Measurements from ENCODE around the gene NAV2.

The NAV2 gene

DNA sequence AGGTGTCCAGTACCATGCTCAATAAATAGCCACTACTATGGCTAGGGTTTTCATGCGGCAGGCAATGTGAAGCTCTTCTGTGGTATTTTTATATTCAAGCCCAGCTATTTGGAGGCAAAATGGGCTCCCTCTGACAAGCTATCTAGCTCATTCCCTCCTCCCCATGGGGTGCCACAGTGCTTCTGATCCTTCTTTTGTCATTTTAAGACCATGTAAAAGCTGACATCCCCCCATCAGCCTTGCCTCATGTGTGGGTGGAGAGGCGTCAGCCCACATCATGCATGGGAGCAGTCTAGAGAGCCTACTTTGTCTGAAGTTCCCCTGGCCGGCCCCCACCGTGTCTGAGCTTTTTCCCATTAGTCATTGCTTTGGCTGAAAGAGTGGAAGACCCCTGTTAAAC is 59.8 kb downstream of the NAV2 start:
- H2AFZ ChIP-seq (ENCODE audit: insufficient read depth, low read length, poor library complexity): no peak overlapping the region
- H3K27ac ChIP-seq (ENCODE audit: low read depth, low read length): no peak overlapping the region
- H3K18ac ChIP-seq (ENCODE audit: low read length): no peak overlapping the region
- no peak overlapping the region for H4K8ac ChIP-seq (ENCODE audit: low read depth, low read length)
- no peak for DNase-seq
- H3K27me3 ChIP-seq (ENCODE audit: insufficient read depth, low read length): no peaks in the 10 kb centered on the region
- no peak overlapping the region for H4K91ac ChIP-seq (ENCODE audit: low read depth, low read length)
- H3K4me2 ChIP-seq (ENCODE audit: low read length): no peak overlapping the region
- peaks cover 8% of the 10 kb centered on the region for H3K79me1 ChIP-seq (ENCODE audit: low read length)
- no peak overlapping the region for H3K9ac ChIP-seq (ENCODE audit: low read length)
- no peak overlapping the region for H2BK120ac ChIP-seq (ENCODE audit: insufficient read depth, low read length, poor library complexity)
- no peak overlapping the region for H2BK12ac ChIP-seq (ENCODE audit: low read length)
- H2BK5ac ChIP-seq (ENCODE audit: low read depth, low read length, poor library complexity): no peak overlapping the region
- no peaks in the 10 kb centered on the region for H3K79me2 ChIP-seq (ENCODE audit: control insufficient read depth, insufficient read depth, low read length, poor library complexity)
- H3K4me1 ChIP-seq (ENCODE audit: control insufficient read depth in 1 of 2, insufficient read depth in 2 of 2, low read length in 2 of 2): peaks cover 11 to 19% of the 10 kb centered on the region in 2 experiments
- no CpG with 5 or more reads among the region's 4 CpGs for WGBS (ENCODE audit: extremely low coverage, insufficient coverage, insufficient read length)
- H3K14ac ChIP-seq (ENCODE audit: low read length): no peak overlapping the region
- H3K23ac ChIP-seq (ENCODE audit: low read length): peak overlapping the region; percentile 64
- no peak overlapping the region for H2AK5ac ChIP-seq (ENCODE audit: low read length)
- no peak overlapping the region for H3K4ac ChIP-seq (ENCODE audit: low read depth, low read length)
- no peak overlapping the region for H3K4me3 ChIP-seq (ENCODE audit: low read depth, low read length)
- H3K9me3 ChIP-seq (ENCODE audit: insufficient read depth, low read depth, low read length): peaks cover 2% of the 10 kb centered on the region
- H4K12ac ChIP-seq (ENCODE audit: low read depth, low read length): no peak overlapping the region
- no peaks in the 10 kb centered on the region for H3K36me3 ChIP-seq (ENCODE audit: control insufficient read depth in 1 of 2, insufficient read depth in 2 of 2, low read length in 2 of 2)

DNA sequence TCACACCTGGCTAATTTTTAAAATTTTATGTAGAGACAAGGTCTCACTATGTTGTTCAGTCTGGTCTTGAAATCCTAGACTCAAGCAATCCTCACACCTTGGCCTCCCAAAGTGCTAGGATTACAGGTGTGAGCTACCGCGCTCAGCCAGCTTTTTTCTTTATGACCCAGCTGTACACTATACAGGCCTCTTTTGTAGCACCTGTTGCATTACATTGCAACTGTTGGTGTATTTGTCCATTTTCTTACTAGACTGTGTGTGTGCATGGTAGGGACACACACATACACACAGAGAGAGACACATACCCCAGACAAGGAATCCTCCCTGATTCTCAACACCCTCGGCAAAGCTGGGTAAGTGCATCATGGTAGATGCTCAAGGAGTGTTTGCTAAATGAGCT is 61.7 kb downstream of the NAV2 start:
- no peak overlapping the region for H4K91ac ChIP-seq (ENCODE audit: low read depth, low read length)
- H2AK5ac ChIP-seq (ENCODE audit: low read length): no peak overlapping the region
- no peaks in the 10 kb centered on the region for H3K27me3 ChIP-seq (ENCODE audit: insufficient read depth, low read length)
- DNase-seq: no peak
- no peak overlapping the region for H4K8ac ChIP-seq (ENCODE audit: low read depth, low read length)
- no CpG with 5 or more reads among the region's 3 CpGs for WGBS (ENCODE audit: extremely low coverage, insufficient coverage, insufficient read length)
- no peak overlapping the region for H3K4me3 ChIP-seq (ENCODE audit: low read depth, low read length)
- H3K4ac ChIP-seq (ENCODE audit: low read depth, low read length): no peak overlapping the region
- no peak overlapping the region for H4K12ac ChIP-seq (ENCODE audit: low read depth, low read length)
- no peak overlapping the region for H3K23ac ChIP-seq (ENCODE audit: low read length)
- no peak overlapping the region for H2BK5ac ChIP-seq (ENCODE audit: low read depth, low read length, poor library complexity)
- H3K9ac ChIP-seq (ENCODE audit: low read length): no peak overlapping the region
- H3K18ac ChIP-seq (ENCODE audit: low read length): no peak overlapping the region
- H3K79me2 ChIP-seq (ENCODE audit: control insufficient read depth, insufficient read depth, low read length, poor library complexity): no peaks in the 10 kb centered on the region
- no peaks in the 10 kb centered on the region for H3K36me3 ChIP-seq (ENCODE audit: control insufficient read depth in 1 of 2, insufficient read depth in 2 of 2, low read length in 2 of 2)
- no peak overlapping the region for H2BK12ac ChIP-seq (ENCODE audit: low read length)
- H2BK120ac ChIP-seq (ENCODE audit: insufficient read depth, low read length, poor library complexity): no peak overlapping the region
- no peak overlapping the region for H2AFZ ChIP-seq (ENCODE audit: insufficient read depth, low read length, poor library complexity)
- H3K14ac ChIP-seq (ENCODE audit: low read length): no peak overlapping the region
- no peak overlapping the region for H3K4me2 ChIP-seq (ENCODE audit: low read length)
- H3K79me1 ChIP-seq (ENCODE audit: low read length): peaks cover 6% of the 10 kb centered on the region
- peaks cover 2% of the 10 kb centered on the region for H3K9me3 ChIP-seq (ENCODE audit: insufficient read depth, low read depth, low read length)
- H3K27ac ChIP-seq (ENCODE audit: low read depth, low read length): no peak overlapping the region
- H3K4me1 ChIP-seq (ENCODE audit: control insufficient read depth in 1 of 2, insufficient read depth in 2 of 2, low read length in 2 of 2): peaks cover 8 to 19% of the 10 kb centered on the region in 2 experiments

DNA sequence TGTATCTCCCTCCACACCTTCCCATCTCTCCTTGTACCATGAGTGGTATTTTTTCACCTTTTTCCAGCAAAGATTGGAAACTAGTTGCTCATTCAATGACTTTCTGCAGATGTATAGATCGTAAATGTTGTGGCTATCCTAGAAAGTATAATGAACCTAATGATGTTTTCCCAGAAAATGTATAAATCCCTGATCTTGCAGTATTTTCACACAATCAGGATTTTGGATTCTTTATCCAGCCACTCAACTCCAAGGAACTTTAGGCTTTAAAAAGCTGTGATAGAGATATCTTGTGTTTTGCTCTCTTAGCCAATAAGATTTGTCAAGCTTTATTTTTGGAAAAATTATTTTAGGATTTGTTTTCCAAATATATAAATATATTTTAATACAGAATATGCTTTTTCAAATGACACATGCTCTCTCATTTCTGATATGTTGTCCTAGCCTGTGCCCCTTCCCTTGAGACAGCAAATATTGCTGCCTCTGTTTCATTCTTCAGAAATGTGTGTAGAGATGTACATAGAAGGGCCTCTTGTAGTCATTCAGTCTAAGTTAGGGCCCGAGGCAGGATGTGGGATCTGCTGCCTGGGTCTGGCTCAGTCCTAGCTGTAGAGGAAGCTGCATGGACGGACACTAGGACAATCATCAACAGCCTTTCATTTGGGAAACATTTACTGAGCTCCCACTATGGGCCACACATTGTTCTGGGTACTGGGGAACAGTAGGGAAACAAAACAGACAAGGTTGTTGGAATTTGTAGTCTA is 62.4 kb downstream of the NAV2 start:
- no CpG with 5 or more reads among the region's 3 CpGs for WGBS (ENCODE audit: extremely low coverage, insufficient coverage, insufficient read length)
- Histone ChIP-seq H3K36me3 (ENCODE audit: control insufficient read depth in 1 of 2, insufficient read depth in 2 of 2, low read length in 2 of 2) (no peaks in the 10 kb centered on the region), H3K9me3 (ENCODE audit: insufficient read depth, low read depth, low read length) (peaks cover 2% of the 10 kb centered on the region), H3K79me1 (ENCODE audit: low read length) (peaks cover 6% of the 10 kb centered on the region), H4K12ac (ENCODE audit: low read depth, low read length) (no peak overlapping the region), H3K4me3 (ENCODE audit: low read depth, low read length) (no peak overlapping the region), H3K27me3 (ENCODE audit: insufficient read depth, low read length) (no peaks in the 10 kb centered on the region), H2BK5ac (ENCODE audit: low read depth, low read length, poor library complexity) (no peak overlapping the region), H3K18ac (ENCODE audit: low read length) (no peak overlapping the region), H3K9ac (ENCODE audit: low read length) (no peak overlapping the region), H3K14ac (ENCODE audit: low read length) (no peak overlapping the region), H3K79me2 (ENCODE audit: control insufficient read depth, insufficient read depth, low read length, poor library complexity) (no peaks in the 10 kb centered on the region), H4K8ac (ENCODE audit: low read depth, low read length) (no peak overlapping the region), H2BK120ac (ENCODE audit: insufficient read depth, low read length, poor library complexity) (no peak overlapping the region), H3K23ac (ENCODE audit: low read length) (no peak overlapping the region), H2BK12ac (ENCODE audit: low read length) (no peak overlapping the region), H2AFZ (ENCODE audit: insufficient read depth, low read length, poor library complexity) (no peak overlapping the region), H2AK5ac (ENCODE audit: low read length) (no peak overlapping the region), H3K4me1 (ENCODE audit: control insufficient read depth in 1 of 2, insufficient read depth in 2 of 2, low read length in 2 of 2) (peaks cover 8 to 19% of the 10 kb centered on the region in 2 experiments), H4K91ac (ENCODE audit: low read depth, low read length) (no peak overlapping the region), H3K4me2 (ENCODE audit: low read length) (no peak overlapping the region), H3K4ac (ENCODE audit: low read depth, low read length) (no peak overlapping the region), H3K27ac (ENCODE audit: low read depth, low read length) (no peak overlapping the region)
- no peak for DNase-seq

DNA sequence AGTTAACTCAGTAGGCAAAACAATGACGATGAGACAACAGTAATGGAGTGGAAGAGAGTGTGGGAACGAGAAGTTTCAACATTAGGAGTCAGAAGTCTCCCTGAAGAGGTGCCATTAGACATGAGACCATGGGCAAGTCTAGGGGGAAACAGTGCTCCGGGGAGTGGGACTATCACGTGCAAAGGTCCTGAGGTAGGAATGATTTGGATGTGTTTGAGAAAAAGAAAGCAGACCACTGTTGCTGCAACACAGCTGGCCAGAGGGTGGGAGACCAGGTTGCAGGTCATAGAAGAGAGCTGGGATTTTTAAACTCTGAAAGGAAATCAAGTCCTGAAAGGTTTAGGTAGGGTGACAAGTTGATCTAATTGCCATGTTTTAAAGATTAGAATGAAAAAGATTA is 63.0 kb downstream of the NAV2 start:
- Histone ChIP-seq H3K14ac (ENCODE audit: low read length) (no peak overlapping the region), H2BK12ac (ENCODE audit: low read length) (no peak overlapping the region), H3K4me3 (ENCODE audit: low read depth, low read length) (no peak overlapping the region), H3K36me3 (ENCODE audit: control insufficient read depth in 1 of 2, insufficient read depth in 2 of 2, low read length in 2 of 2) (no peaks in the 10 kb centered on the region), H3K9ac (ENCODE audit: low read length) (no peak overlapping the region), H2AK5ac (ENCODE audit: low read length) (no peak overlapping the region), H4K8ac (ENCODE audit: low read depth, low read length) (no peak overlapping the region), H4K12ac (ENCODE audit: low read depth, low read length) (no peak overlapping the region), H3K4me1 (ENCODE audit: control insufficient read depth in 1 of 2, insufficient read depth in 2 of 2, low read length in 2 of 2) (peaks cover 4 to 16% of the 10 kb centered on the region in 2 experiments), H3K9me3 (ENCODE audit: insufficient read depth, low read depth, low read length) (peaks cover 2% of the 10 kb centered on the region), H2BK5ac (ENCODE audit: low read depth, low read length, poor library complexity) (no peak overlapping the region), H3K4ac (ENCODE audit: low read depth, low read length) (no peak overlapping the region), H2AFZ (ENCODE audit: insufficient read depth, low read length, poor library complexity) (no peak overlapping the region), H3K23ac (ENCODE audit: low read length) (no peak overlapping the region), H4K91ac (ENCODE audit: low read depth, low read length) (no peak overlapping the region), H3K4me2 (ENCODE audit: low read length) (no peak overlapping the region), H3K79me2 (ENCODE audit: control insufficient read depth, insufficient read depth, low read length, poor library complexity) (no peaks in the 10 kb centered on the region), H3K27me3 (ENCODE audit: insufficient read depth, low read length) (no peaks in the 10 kb centered on the region), H3K27ac (ENCODE audit: low read depth, low read length) (no peak overlapping the region), H2BK120ac (ENCODE audit: insufficient read depth, low read length, poor library complexity) (no peak overlapping the region), H3K18ac (ENCODE audit: low read length) (no peak overlapping the region), H3K79me1 (ENCODE audit: low read length) (peaks cover 6% of the 10 kb centered on the region)
- no peak for DNase-seq
- no CpG with 5 or more reads among the region's 4 CpGs for WGBS (ENCODE audit: extremely low coverage, insufficient coverage, insufficient read length)

All from trophoblast cell (in vitro differentiated cells and primary cell).